ENCODE measurements around the gene CRACDL. TPM values are rescaled to one million over a fixed set of nuclear protein-coding genes. Genes with fewer than 3 reads are reported as not detected.
A peak's percentile ranks its signal among the peaks of the same experiment; 100 is the strongest.

CRACDL gene
- total and polyA plus RNA-seq, 2 of the 13 experiments (the other 11 are each of a cell fraction or from before 2014, with no cell fraction given) = 0.15 to 0.26 TPM

DNA sequence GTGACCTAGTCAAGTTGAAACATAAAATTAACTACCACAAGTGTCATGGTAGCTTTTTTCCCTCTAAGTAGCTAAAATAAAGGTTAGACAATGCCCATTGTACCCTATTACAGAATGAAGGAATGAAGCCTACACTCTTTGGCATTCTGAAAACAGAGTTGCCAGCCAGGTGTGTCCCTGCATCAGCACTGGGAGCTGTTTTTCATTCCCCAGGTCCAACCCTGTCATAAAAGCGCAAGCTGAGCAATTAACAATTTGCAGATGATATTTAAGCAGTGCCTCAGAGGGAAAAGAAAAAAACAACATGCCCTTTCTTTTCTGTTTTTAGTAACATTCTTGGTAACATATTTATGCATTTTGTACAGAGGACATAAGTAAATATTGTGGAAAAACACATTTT lies 158.3 kb downstream of the CRACDL start (continued):
- TF ChIP-seq, protein P1, sequence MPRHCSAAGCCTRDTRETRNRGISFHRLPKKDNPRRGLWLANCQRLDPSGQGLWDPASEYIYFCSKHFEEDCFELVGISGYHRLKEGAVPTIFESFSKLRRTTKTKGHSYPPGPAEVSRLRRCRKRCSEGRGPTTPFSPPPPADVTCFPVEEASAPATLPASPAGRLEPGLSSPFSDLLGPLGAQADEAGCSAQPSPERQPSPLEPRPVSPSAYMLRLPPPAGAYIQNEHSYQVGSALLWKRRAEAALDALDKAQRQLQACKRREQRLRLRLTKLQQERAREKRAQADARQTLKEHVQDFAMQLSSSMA (CRISPR knock-in tag; IDR thresholded peaks at IDR 0.05) = no peak
- TF ChIP-seq MED1 (CRISPR knock-in tag; IDR thresholded peaks at IDR 0.05) (no peak), TSC22D2 (CRISPR knock-in tag; IDR thresholded peaks at IDR 0.05; ENCODE audit: borderline replicate concordance) (no peak), JUN (CRISPR knock-in tag; IDR thresholded peaks at IDR 0.05) (no peak), THYN1 (CRISPR knock-in tag; IDR thresholded peaks at IDR 0.05; ENCODE audit: borderline replicate concordance, low read depth) (no peak), PRMT3 (CRISPR knock-in tag; IDR thresholded peaks at IDR 0.05; ENCODE audit: borderline replicate concordance, low read depth) (no peak), MTA3 (CRISPR knock-in tag; IDR thresholded peaks at IDR 0.05) (no peak)
- TF ChIP-seq, protein P2, sequence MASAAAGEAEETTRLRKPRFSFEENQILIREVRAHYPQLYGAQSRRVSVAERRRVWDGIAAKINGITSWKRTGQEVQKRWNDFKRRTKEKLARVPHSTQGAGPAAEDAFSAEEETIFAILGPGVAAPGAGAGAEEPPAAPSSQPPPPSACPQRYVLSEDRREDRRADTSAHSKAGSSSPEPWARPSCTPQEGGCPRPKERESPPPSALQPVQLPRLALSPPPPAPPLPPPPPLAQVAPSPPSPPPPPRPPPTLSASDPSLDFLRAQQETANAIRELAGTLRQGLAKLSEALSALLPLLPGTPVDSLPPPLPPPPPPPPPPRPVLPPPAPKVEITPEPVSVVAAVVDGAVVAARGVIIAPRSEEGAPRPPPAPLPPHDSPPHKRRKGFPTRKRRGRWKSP (CRISPR knock-in tag; IDR thresholded peaks at IDR 0.05) = no peak

DNA sequence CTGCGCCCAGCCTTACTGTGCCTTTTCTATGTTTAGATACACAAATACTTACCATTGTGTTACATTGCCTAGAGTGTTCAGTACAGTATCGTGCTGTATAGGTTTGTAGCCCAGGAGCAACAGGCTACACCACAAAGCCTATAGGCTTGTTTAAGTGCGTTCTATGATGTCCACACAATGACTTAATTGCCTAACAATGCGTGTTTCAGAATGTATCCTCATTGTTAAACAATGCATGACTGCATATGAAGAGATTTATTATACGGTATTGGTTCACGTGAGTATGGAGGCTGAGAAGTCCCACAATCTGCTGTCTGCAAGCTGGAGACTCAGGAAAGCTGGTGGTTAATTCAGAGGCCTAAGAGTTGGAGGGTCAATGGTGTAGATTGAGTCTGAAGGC lies 158.9 kb downstream of the CRACDL start:
- in situ Hi-C loops (cut with HindIII; ENCODE audit: extremely low pct_ligation_motif_present, low pct_unique_long_range_greater_than_20kb) = no loop called here
- WGBS (ENCODE audit: low lambda C conversion rate) = 89% methylated on average over 6 of the region's 6 CpGs

More for the DNA sequence above, 158.9 kb downstream of the CRACDL start:
- Histone ChIP-seq H3K4me1 (ENCODE audit: insufficient read depth, low read length) (peaks cover 45% of the 10 kb centered on the region), H3K4me3 (replicated peaks in 1 of 3; ENCODE audit: insufficient read depth in 1 of 3, low read depth in 2 of 3, low read length in 3 of 3) (no peak overlapping the region), H2AFZ (ENCODE audit: low read length) (no peak overlapping the region), H3K79me2 (ENCODE audit: insufficient read depth, low read length) (no peaks in the 10 kb centered on the region), H3K9ac (ENCODE audit: insufficient read depth, low read depth, low read length) (no peak overlapping the region), H3K27ac (ENCODE audit: extremely low read length, insufficient read depth, low read length) (no peak overlapping the region), H3K9me3 (ENCODE audit: low read length) (peaks cover 9% of the 10 kb centered on the region), H3K27me3 (ENCODE audit: control insufficient read depth in 1 of 2, insufficient read depth in 2 of 2, low read length in 2 of 2) (no peaks in the 10 kb centered on the region), H4K20me1 (ENCODE audit: insufficient read depth, low read length) (no peaks in the 10 kb centered on the region), H3K4me2 (ENCODE audit: low read depth, low read length) (no peak overlapping the region), H3K36me3 (replicated peaks in 1 of 2; ENCODE audit: control insufficient read depth in 1 of 2, insufficient read depth in 2 of 2, low read length in 2 of 2) (no peaks in the 10 kb centered on the region)
- BruUV-seq (replicated peaks) = no TSS peak
- TF ChIP-seq BRCA1 (CRISPR knock-in tag; IDR thresholded peaks at IDR 0.05) = no peak
- no peak for TF ChIP-seq SNAPC2 (CRISPR knock-in tag; IDR thresholded peaks at IDR 0.05)
- no peak for TF ChIP-seq ARID2 (CRISPR knock-in tag; IDR thresholded peaks at IDR 0.05; ENCODE audit: borderline replicate concordance)
- 0 out of 2 replicates have a peak, but pooled peaks have one; percentile 17 for TF ChIP-seq PHF20 (CRISPR knock-in tag; IDR thresholded peaks at IDR 0.05)
- no peak for TF ChIP-seq ZNF136 (CRISPR knock-in tag; IDR thresholded peaks at IDR 0.05; ENCODE audit: low read depth)
- TF ChIP-seq PAF1 (CRISPR knock-in tag; IDR thresholded peaks at IDR 0.05) = no peak
- intact Hi-C loops (cut with micrococcal nuclease; ENCODE audit: unreplicated experiment) = no loop called here
- ATAC-seq = no peak
- CTCF ChIA-PET (ENCODE audit: low intra/inter-chr PET ratio, low total read pairs) = no interaction called here
- FAIRE-seq = no peak
- DNase-seq (ENCODE audit: low spot score) = no peak
- POLR2A ChIA-PET = interaction anchor here (0.7 to 1.2 kb wide), 2 partner anchors 16 to 19 kb away, joined by 3 read pairs; no protein-coding TSS in a partner anchor
